ENCODE data around the gene ADIRF.
"Not testable (repeated sequence)": the region's sequence is repeated elsewhere in the genome, so short reads cannot be mapped to it uniquely, and the experiment has no call there.

The ADIRF gene

GRCh38 chr10:87007124-87007523 lies 38.8 kb downstream of the ADIRF start:
- not testable (repeated sequence) for H3K9me3 ChIP-seq (ENCODE audit: control insufficient read depth, insufficient read depth, low read length); H3K9ac ChIP-seq (ENCODE audit: low read depth, low read length); H3K4me3 ChIP-seq (ENCODE audit: low read depth, low read length); H3K36me3 ChIP-seq (ENCODE audit: control insufficient read depth, insufficient read depth, low read length); H3K4me1 ChIP-seq (ENCODE audit: control insufficient read depth, insufficient read depth, low read length); H3K27me3 ChIP-seq (ENCODE audit: control insufficient read depth, insufficient read depth, low read length)

- not testable (repeated sequence) for H3K9me3 ChIP-seq (ENCODE audit: control insufficient read depth, insufficient read depth, low read length); H3K27me3 ChIP-seq (ENCODE audit: control insufficient read depth, insufficient read depth, low read length); H3K36me3 ChIP-seq (ENCODE audit: control insufficient read depth, insufficient read depth, low read length); H3K4me3 ChIP-seq (ENCODE audit: low read depth, low read length); H3K9ac ChIP-seq (ENCODE audit: low read depth, low read length); H3K4me1 ChIP-seq (ENCODE audit: control insufficient read depth, insufficient read depth, low read length)
Observed at GRCh38 chr10:87007674-87008073, 39.4 kb downstream of the ADIRF start.

GRCh38 chr10:87008303-87008702 lies 40.0 kb downstream of the ADIRF start:
- not testable (repeated sequence) for H3K9me3 ChIP-seq (ENCODE audit: control insufficient read depth, insufficient read depth, low read length); H3K4me1 ChIP-seq (ENCODE audit: control insufficient read depth, insufficient read depth, low read length); H3K9ac ChIP-seq (ENCODE audit: low read depth, low read length); H3K4me3 ChIP-seq (ENCODE audit: low read depth, low read length); H3K27me3 ChIP-seq (ENCODE audit: control insufficient read depth, insufficient read depth, low read length); H3K36me3 ChIP-seq (ENCODE audit: control insufficient read depth, insufficient read depth, low read length)

- H3K27me3 ChIP-seq (ENCODE audit: control insufficient read depth, insufficient read depth, low read length); H3K4me1 ChIP-seq (ENCODE audit: control insufficient read depth, insufficient read depth, low read length); H3K36me3 ChIP-seq (ENCODE audit: control insufficient read depth, insufficient read depth, low read length); H3K9ac ChIP-seq (ENCODE audit: low read depth, low read length); H3K4me3 ChIP-seq (ENCODE audit: low read depth, low read length); H3K9me3 ChIP-seq (ENCODE audit: control insufficient read depth, insufficient read depth, low read length): not testable (repeated sequence)
Observed at GRCh38 chr10:87009134-87009696, 40.9 kb downstream of the ADIRF start.

GRCh38 chr10:87013528-87013927 lies 45.2 kb downstream of the ADIRF start:
- not testable (repeated sequence) for H3K4me1 ChIP-seq (ENCODE audit: control insufficient read depth, insufficient read depth, low read length); H3K9me3 ChIP-seq (ENCODE audit: control insufficient read depth, insufficient read depth, low read length)

GRCh38 chr10:87014986-87015716 lies 46.9 kb downstream of the ADIRF start:
- H3K9me3 ChIP-seq (ENCODE audit: control insufficient read depth, insufficient read depth, low read length); H3K4me1 ChIP-seq (ENCODE audit: control insufficient read depth, insufficient read depth, low read length); H3K27me3 ChIP-seq (ENCODE audit: control insufficient read depth, insufficient read depth, low read length); H3K36me3 ChIP-seq (ENCODE audit: control insufficient read depth, insufficient read depth, low read length); H3K4me3 ChIP-seq (ENCODE audit: low read depth, low read length); H3K9ac ChIP-seq (ENCODE audit: low read depth, low read length): not testable (repeated sequence)

More at GRCh38 chr10:87013528-87013927, 45.2 kb downstream of the ADIRF start:
- H3K27me3 ChIP-seq (ENCODE audit: control insufficient read depth, insufficient read depth, low read length); H3K36me3 ChIP-seq (ENCODE audit: control insufficient read depth, insufficient read depth, low read length); H3K4me3 ChIP-seq (ENCODE audit: low read depth, low read length); H3K9ac ChIP-seq (ENCODE audit: low read depth, low read length): not testable (repeated sequence)

- H3K4me1 ChIP-seq (ENCODE audit: control insufficient read depth, insufficient read depth, low read length); H3K9ac ChIP-seq (ENCODE audit: low read depth, low read length): not testable (repeated sequence)
Observed at GRCh38 chr10:87018127-87018526, 49.8 kb downstream of the ADIRF start.

GRCh38 chr10:87019066-87019465 lies 50.8 kb downstream of the ADIRF start:
- H3K4me3 ChIP-seq (ENCODE audit: low read depth, low read length); H3K36me3 ChIP-seq (ENCODE audit: control insufficient read depth, insufficient read depth, low read length); H3K27me3 ChIP-seq (ENCODE audit: control insufficient read depth, insufficient read depth, low read length); H3K9me3 ChIP-seq (ENCODE audit: control insufficient read depth, insufficient read depth, low read length); H3K4me1 ChIP-seq (ENCODE audit: control insufficient read depth, insufficient read depth, low read length); H3K9ac ChIP-seq (ENCODE audit: low read depth, low read length): not testable (repeated sequence)

More at GRCh38 chr10:87018127-87018526, 49.8 kb downstream of the ADIRF start:
- H3K36me3 ChIP-seq (ENCODE audit: control insufficient read depth, insufficient read depth, low read length); H3K4me3 ChIP-seq (ENCODE audit: low read depth, low read length); H3K9me3 ChIP-seq (ENCODE audit: control insufficient read depth, insufficient read depth, low read length); H3K27me3 ChIP-seq (ENCODE audit: control insufficient read depth, insufficient read depth, low read length): not testable (repeated sequence)

- H3K4me3 ChIP-seq (ENCODE audit: low read depth, low read length); H3K27me3 ChIP-seq (ENCODE audit: control insufficient read depth, insufficient read depth, low read length); H3K9ac ChIP-seq (ENCODE audit: low read depth, low read length); H3K36me3 ChIP-seq (ENCODE audit: control insufficient read depth, insufficient read depth, low read length); H3K4me1 ChIP-seq (ENCODE audit: control insufficient read depth, insufficient read depth, low read length); H3K9me3 ChIP-seq (ENCODE audit: control insufficient read depth, insufficient read depth, low read length): not testable (repeated sequence)
Observed at GRCh38 chr10:87019504-87019903, 51.2 kb downstream of the ADIRF start.

- not testable (repeated sequence) for H3K4me1 ChIP-seq (ENCODE audit: control insufficient read depth, insufficient read depth, low read length); H3K36me3 ChIP-seq (ENCODE audit: control insufficient read depth, insufficient read depth, low read length); H3K9me3 ChIP-seq (ENCODE audit: control insufficient read depth, insufficient read depth, low read length); H3K4me3 ChIP-seq (ENCODE audit: low read depth, low read length); H3K9ac ChIP-seq (ENCODE audit: low read depth, low read length); H3K27me3 ChIP-seq (ENCODE audit: control insufficient read depth, insufficient read depth, low read length)
Observed at GRCh38 chr10:87020056-87020455, 51.8 kb downstream of the ADIRF start, which contains the start of gene FAM25A. FAM25A (plus strand) TSS chr10:87020294; CDS start chr10:87020325, 31 bp downstream.
